Measurements from ENCODE around the gene TUBB4A.

Gene TUBB4A

DNA sequence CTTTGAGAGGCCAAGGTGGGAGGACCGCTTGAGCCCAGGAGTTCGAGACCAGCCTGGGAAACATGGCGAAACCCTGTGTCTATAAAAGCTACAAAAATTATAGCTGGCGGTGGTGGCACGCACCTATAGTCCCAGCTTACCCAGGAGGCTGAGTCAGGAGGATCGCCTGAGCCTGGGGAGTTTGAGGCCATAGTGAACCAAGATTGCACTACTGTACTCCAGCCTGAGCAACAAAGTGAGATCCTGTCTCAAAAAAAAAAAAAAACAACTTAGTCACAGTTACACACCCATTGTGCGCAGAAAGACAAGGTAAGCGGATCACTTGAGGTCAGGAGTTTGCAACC lies 19.8 kb downstream of the TUBB4A start:
- Histone ChIP-seq H3K27ac (ENCODE audit: low read length, poor library complexity, severe bottlenecking) (no peak overlapping the region), H4K8ac (ENCODE audit: low read length) (no peak overlapping the region), H3K9ac (ENCODE audit: low read length) (no peak overlapping the region), H3K14ac (ENCODE audit: low read length in 2 of 2) (no peak overlapping the region), H2BK12ac (ENCODE audit: low read length in 2 of 2) (no peak overlapping the region), H4K91ac (ENCODE audit: low read length) (no peak overlapping the region), H3K4me1 (ENCODE audit: control insufficient read depth, insufficient read depth, low read depth, low read length) (peaks cover 11% of the 10 kb centered on the region), H2AFZ (ENCODE audit: low read depth, low read length) (no peak overlapping the region), H3K4me3 (ENCODE audit: insufficient read depth in 1 of 2, low read depth in 1 of 2, low read length in 2 of 2) (no peak overlapping the region), H3K27me3 (ENCODE audit: control insufficient read depth in 1 of 2, insufficient read depth in 1 of 2, low read length in 2 of 2) (peaks cover 0 to 38% of the 10 kb centered on the region in 2 experiments), H3K23ac (ENCODE audit: low read length in 2 of 2) (no peak overlapping the region), H3K4ac (ENCODE audit: low read depth in 1 of 2, low read length in 2 of 2) (no peak overlapping the region), H3K9me3 (ENCODE audit: control insufficient read depth, low read length) (no peaks in the 10 kb centered on the region), H2AK5ac (ENCODE audit: low read length, severe bottlenecking) (no peak overlapping the region), H2BK5ac (ENCODE audit: low read depth, low read length, poor library complexity, severe bottlenecking) (no peak overlapping the region), H2BK15ac (ENCODE audit: low read depth, poor library complexity, severe bottlenecking) (no peak overlapping the region), H3K4me2 (ENCODE audit: low read length, poor library complexity, severe bottlenecking) (no peak overlapping the region), H3K79me1 (replicated peaks; ENCODE audit: low read length, poor library complexity, severe bottlenecking) (no peaks in the 10 kb centered on the region), H3K36me3 (ENCODE audit: control insufficient read depth in 1 of 2, insufficient read depth in 2 of 2, low read depth in 1 of 2, low read length in 2 of 2) (no peaks in the 10 kb centered on the region), H3K18ac (ENCODE audit: low read depth in 1 of 2, low read length in 2 of 2) (no peak overlapping the region), H2BK120ac (ENCODE audit: low read depth, low read length) (no peak overlapping the region)
- 95% methylated on average over 8 of the region's 8 CpGs for WGBS
- no peak for DNase-seq

DNA sequence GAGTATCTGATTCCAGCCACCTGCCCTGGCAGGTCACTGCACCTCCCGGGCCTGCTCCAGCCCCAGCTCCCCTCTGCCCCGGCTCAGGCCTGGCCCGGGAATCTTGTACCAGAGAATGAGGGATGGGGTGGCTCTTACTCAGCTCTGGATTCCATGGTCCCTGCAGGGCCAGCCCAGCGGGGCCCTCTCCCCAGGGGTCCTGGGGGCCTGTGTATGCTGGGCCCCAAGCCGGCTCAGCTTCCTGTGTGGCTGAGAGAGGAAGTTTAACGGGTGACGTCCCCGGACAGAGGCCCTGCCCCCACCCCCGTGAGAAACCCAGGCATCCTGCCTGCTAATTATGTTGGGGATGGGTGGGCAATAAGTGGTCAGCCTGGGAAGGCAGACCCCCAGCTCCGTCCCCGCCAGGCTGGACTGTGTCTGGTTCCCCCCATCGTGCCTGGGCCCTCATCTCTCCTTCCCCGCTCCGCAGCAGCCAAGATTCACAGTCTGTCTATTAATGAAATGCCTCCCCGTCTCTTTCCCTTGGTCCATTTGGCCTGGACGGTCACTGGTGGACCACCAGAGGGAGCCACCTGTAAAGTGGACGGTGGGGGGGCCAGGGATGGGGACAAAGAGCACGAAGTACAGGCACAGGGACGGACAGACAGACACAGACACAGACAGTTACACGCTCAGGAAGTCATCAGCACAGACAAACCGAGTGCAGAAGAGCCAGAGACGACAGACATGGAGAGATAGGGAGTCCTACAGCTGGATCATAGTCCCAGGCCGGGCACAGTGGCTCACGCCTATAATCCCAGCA lies 20.4 kb downstream of the TUBB4A start, which contains the start of gene DENND1C:
Gene DENND1C, minus strand, starts transcription at position 247 of the 802 bp plus-strand sequence. Its CDS starts 92 bp downstream, at position 155.
- WGBS, result 54% methylated on average over 16 of the region's 24 CpGs
- no peak within 1 kb of the TSS for H4K91ac ChIP-seq (ENCODE audit: low read length)
- no peak within 1 kb of the TSS for H2BK12ac ChIP-seq (ENCODE audit: low read length in 2 of 2)
- no peak within 1 kb of the TSS for H3K4me3 ChIP-seq (ENCODE audit: insufficient read depth in 1 of 2, low read depth in 1 of 2, low read length in 2 of 2)
- no peak within 1 kb of the TSS for H3K23ac ChIP-seq (ENCODE audit: low read length in 2 of 2)
- H3K4ac ChIP-seq (ENCODE audit: low read depth in 1 of 2, low read length in 2 of 2), result no peak within 1 kb of the TSS
- H3K79me1 ChIP-seq (replicated peaks; ENCODE audit: low read length, poor library complexity, severe bottlenecking), result no peaks in the 10 kb centered on the region
- no peak within 1 kb of the TSS for H3K27ac ChIP-seq (ENCODE audit: low read length, poor library complexity, severe bottlenecking)
- H2AFZ ChIP-seq (ENCODE audit: low read depth, low read length), result no peak within 1 kb of the TSS
- H3K18ac ChIP-seq (ENCODE audit: low read depth in 1 of 2, low read length in 2 of 2), result no peak within 1 kb of the TSS
- H2BK15ac ChIP-seq (ENCODE audit: low read depth, poor library complexity, severe bottlenecking), result no peak within 1 kb of the TSS
- peaks cover 17% of the 10 kb centered on the region for H3K4me1 ChIP-seq (ENCODE audit: control insufficient read depth, insufficient read depth, low read depth, low read length)
- H2AK5ac ChIP-seq (ENCODE audit: low read length, severe bottlenecking), result no peak within 1 kb of the TSS
- no peak within 1 kb of the TSS for H3K9ac ChIP-seq (ENCODE audit: low read length)
- no peak within 1 kb of the TSS for H3K14ac ChIP-seq (ENCODE audit: low read length in 2 of 2)
- peaks cover 0 to 43% of the 10 kb centered on the region in 2 experiments for H3K27me3 ChIP-seq (ENCODE audit: control insufficient read depth in 1 of 2, insufficient read depth in 1 of 2, low read length in 2 of 2)
- no peak within 1 kb of the TSS for H2BK120ac ChIP-seq (ENCODE audit: low read depth, low read length)
- H3K9me3 ChIP-seq (ENCODE audit: control insufficient read depth, low read length), result no peaks in the 10 kb centered on the region
- H2BK5ac ChIP-seq (ENCODE audit: low read depth, low read length, poor library complexity, severe bottlenecking), result no peak within 1 kb of the TSS
- DNase-seq, result no peak
- no peaks in the 10 kb centered on the region for H3K36me3 ChIP-seq (ENCODE audit: control insufficient read depth in 1 of 2, insufficient read depth in 2 of 2, low read depth in 1 of 2, low read length in 2 of 2)
- no peak within 1 kb of the TSS for H4K8ac ChIP-seq (ENCODE audit: low read length)
- H3K4me2 ChIP-seq (ENCODE audit: low read length, poor library complexity, severe bottlenecking), result no peak within 1 kb of the TSS

DNA sequence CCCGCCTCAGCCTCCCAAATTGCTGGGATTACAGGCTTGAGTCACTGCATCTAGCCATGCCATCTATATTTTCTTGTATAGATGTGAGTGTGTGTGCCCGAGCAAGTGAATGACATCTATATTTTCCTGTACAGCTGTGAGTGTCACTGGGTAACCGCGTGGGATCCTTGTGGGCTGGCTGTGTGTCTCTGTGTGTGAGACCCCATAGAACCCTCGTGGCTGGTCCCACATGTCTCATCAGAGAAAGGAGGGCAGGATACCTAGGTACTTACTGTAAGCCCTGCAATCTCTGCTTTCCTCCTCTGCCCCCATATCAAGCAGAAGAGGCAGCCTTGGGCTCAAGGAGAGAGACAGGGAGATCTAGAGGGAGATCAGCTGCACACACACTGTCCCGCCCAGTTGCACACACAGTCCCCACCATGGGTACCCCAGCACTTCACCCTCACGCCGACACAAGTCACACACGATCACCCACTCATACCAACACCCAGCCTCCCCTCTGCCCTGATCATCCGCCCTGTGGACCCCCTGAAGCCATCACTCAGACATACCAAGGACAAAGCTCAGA lies 21.2 kb downstream of the TUBB4A start:
- no peak overlapping the region for H3K14ac ChIP-seq (ENCODE audit: low read length in 2 of 2)
- H3K36me3 ChIP-seq (ENCODE audit: control insufficient read depth in 1 of 2, insufficient read depth in 2 of 2, low read depth in 1 of 2, low read length in 2 of 2), result no peaks in the 10 kb centered on the region
- H3K27me3 ChIP-seq (ENCODE audit: control insufficient read depth in 1 of 2, insufficient read depth in 1 of 2, low read length in 2 of 2), result peaks cover 5 to 51% of the 10 kb centered on the region in 2 experiments
- no peak overlapping the region for H3K4me3 ChIP-seq (ENCODE audit: insufficient read depth in 1 of 2, low read depth in 1 of 2, low read length in 2 of 2)
- H3K4me2 ChIP-seq (ENCODE audit: low read length, poor library complexity, severe bottlenecking), result no peak overlapping the region
- no peak overlapping the region for H2BK120ac ChIP-seq (ENCODE audit: low read depth, low read length)
- no peak overlapping the region for H3K9ac ChIP-seq (ENCODE audit: low read length)
- H2BK5ac ChIP-seq (ENCODE audit: low read depth, low read length, poor library complexity, severe bottlenecking), result no peak overlapping the region
- DNase-seq, result no peak
- whole genome bisulfite sequencing, result 77% methylated on average over 8 of the region's 10 CpGs
- no peak overlapping the region for H3K18ac ChIP-seq (ENCODE audit: low read depth in 1 of 2, low read length in 2 of 2)
- H3K27ac ChIP-seq (ENCODE audit: low read length, poor library complexity, severe bottlenecking), result no peak overlapping the region
- H3K4ac ChIP-seq (ENCODE audit: low read depth in 1 of 2, low read length in 2 of 2), result no peak overlapping the region
- no peak overlapping the region for H2AFZ ChIP-seq (ENCODE audit: low read depth, low read length)
- H4K91ac ChIP-seq (ENCODE audit: low read length), result no peak overlapping the region
- H3K9me3 ChIP-seq (ENCODE audit: control insufficient read depth, low read length), result no peaks in the 10 kb centered on the region
- H4K8ac ChIP-seq (ENCODE audit: low read length), result no peak overlapping the region
- H3K79me1 ChIP-seq (replicated peaks; ENCODE audit: low read length, poor library complexity, severe bottlenecking), result no peaks in the 10 kb centered on the region
- H2BK15ac ChIP-seq (ENCODE audit: low read depth, poor library complexity, severe bottlenecking), result no peak overlapping the region
- no peak overlapping the region for H2AK5ac ChIP-seq (ENCODE audit: low read length, severe bottlenecking)
- peaks cover 25% of the 10 kb centered on the region for H3K4me1 ChIP-seq (ENCODE audit: control insufficient read depth, insufficient read depth, low read depth, low read length)
- no peak overlapping the region for H2BK12ac ChIP-seq (ENCODE audit: low read length in 2 of 2)
- no peak overlapping the region for H3K23ac ChIP-seq (ENCODE audit: low read length in 2 of 2)

DNA sequence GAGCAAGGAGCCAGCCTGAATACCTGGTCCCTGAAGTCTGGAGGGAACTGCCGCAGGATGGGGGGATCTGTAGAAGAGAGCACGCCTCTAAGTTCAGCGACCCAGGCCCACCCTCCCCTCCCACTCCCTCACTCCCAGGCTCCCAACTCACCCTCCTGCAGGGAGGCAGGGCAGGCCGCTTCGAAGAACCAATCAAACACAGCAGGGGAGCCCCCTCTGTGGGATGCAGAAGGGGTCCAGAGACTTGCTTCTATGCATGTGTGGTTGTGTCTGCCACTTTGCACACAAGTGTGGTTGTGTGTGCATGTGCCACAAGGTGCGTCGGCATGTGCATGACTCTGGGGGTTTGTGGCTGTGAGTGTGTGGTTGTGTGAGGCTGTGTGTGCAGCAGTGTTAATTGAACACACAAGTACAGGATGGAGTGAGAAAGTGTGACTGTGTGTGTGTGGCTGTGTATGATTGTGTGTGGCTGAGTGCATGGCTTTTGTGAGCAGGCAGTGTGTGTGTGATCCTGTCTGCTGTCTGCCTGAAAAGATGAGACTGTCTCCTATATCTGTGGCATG lies 22.2 kb downstream of the TUBB4A start:
- Histone ChIP-seq H4K8ac (ENCODE audit: low read length) (no peak overlapping the region), H3K14ac (ENCODE audit: low read length in 2 of 2) (no peak overlapping the region), H2AFZ (ENCODE audit: low read depth, low read length) (no peak overlapping the region), H3K4me1 (ENCODE audit: control insufficient read depth, insufficient read depth, low read depth, low read length) (peaks cover 32% of the 10 kb centered on the region), H3K79me1 (replicated peaks; ENCODE audit: low read length, poor library complexity, severe bottlenecking) (no peaks in the 10 kb centered on the region), H3K36me3 (ENCODE audit: control insufficient read depth in 1 of 2, insufficient read depth in 2 of 2, low read depth in 1 of 2, low read length in 2 of 2) (no peaks in the 10 kb centered on the region), H3K4ac (ENCODE audit: low read depth in 1 of 2, low read length in 2 of 2) (no peak overlapping the region), H2BK15ac (ENCODE audit: low read depth, poor library complexity, severe bottlenecking) (no peak overlapping the region), H3K9ac (ENCODE audit: low read length) (no peak overlapping the region), H2BK5ac (ENCODE audit: low read depth, low read length, poor library complexity, severe bottlenecking) (no peak overlapping the region), H3K27ac (ENCODE audit: low read length, poor library complexity, severe bottlenecking) (no peak overlapping the region), H3K4me3 (ENCODE audit: insufficient read depth in 1 of 2, low read depth in 1 of 2, low read length in 2 of 2) (no peak overlapping the region), H2AK5ac (ENCODE audit: low read length, severe bottlenecking) (no peak overlapping the region), H3K4me2 (ENCODE audit: low read length, poor library complexity, severe bottlenecking) (no peak overlapping the region), H3K27me3 (ENCODE audit: control insufficient read depth in 1 of 2, insufficient read depth in 1 of 2, low read length in 2 of 2) (peaks cover 15 to 61% of the 10 kb centered on the region in 2 experiments), H3K23ac (ENCODE audit: low read length in 2 of 2) (no peak overlapping the region), H2BK12ac (ENCODE audit: low read length in 2 of 2) (no peak overlapping the region), H3K18ac (ENCODE audit: low read depth in 1 of 2, low read length in 2 of 2) (no peak overlapping the region), H3K9me3 (ENCODE audit: control insufficient read depth, low read length) (no peaks in the 10 kb centered on the region), H4K91ac (ENCODE audit: low read length) (no peak overlapping the region), H2BK120ac (ENCODE audit: low read depth, low read length) (no peak overlapping the region)
- WGBS, result 79% methylated on average over 4 of the region's 7 CpGs
- DNase-seq, result no peak
